NCI-H1436 (cell line): ENCODE measurements around the gene NT5DC2.

Experiments
- DNase-seq: peaks from one replicate; lab custom pipeline; 2025; lab: John Stamatoyannopoulos, UW

NT5DC2 gene

GRCh38 chr3:52509753-52510328 is 23.8 kb downstream of the NT5DC2 start:
- DNase-seq: no peak

GRCh38 chr3:52507359-52507758 is 26.3 kb downstream of the NT5DC2 start:
- DNase-seq: no peak

GRCh38 chr3:52506266-52506966 is 27.2 kb downstream of the NT5DC2 start:
- DNase-seq: no peak

GRCh38 chr3:52504977-52505376 is 28.7 kb downstream of the NT5DC2 start:
- DNase-seq: no peak

- DNase-seq: no peak
These were observed 29.8 kb downstream of the NT5DC2 start for GRCh38 chr3:52503788-52504424.

- no peak for DNase-seq
These were observed 30.8 kb downstream of the NT5DC2 start for GRCh38 chr3:52502808-52503350.

- no peak for DNase-seq
These were observed 31.7 kb downstream of the NT5DC2 start for GRCh38 chr3:52502001-52502400.

- DNase-seq: no peak
These were observed 32.6 kb downstream of the NT5DC2 start for GRCh38 chr3:52501046-52501445.

- DNase-seq: no peak
These were observed 35.3 kb downstream of the NT5DC2 start for GRCh38 chr3:52498137-52499054.

- no peak for DNase-seq
These were observed 37.7 kb downstream of the NT5DC2 start for GRCh38 chr3:52495777-52496602.

GRCh38 chr3:52494886-52495495 is 38.7 kb downstream of the NT5DC2 start, which contains the start of gene STAB1:
Gene STAB1, plus strand, starts transcription at chr3:52495338. Its CDS starts 76 bp downstream, at chr3:52495414.
- DNase-seq: no peak

- no peak for DNase-seq
These were observed 39.2 kb downstream of the NT5DC2 start for GRCh38 chr3:52494445-52494844.

- DNase-seq: no peak
These were observed 40.2 kb downstream of the NT5DC2 start for GRCh38 chr3:52493232-52494017.

GRCh38 chr3:52492059-52492458 is 41.6 kb downstream of the NT5DC2 start:
- DNase-seq: no peak

- no peak for DNase-seq
These were observed 42.6 kb downstream of the NT5DC2 start for GRCh38 chr3:52490939-52491526.

- DNase-seq: no peak
These were observed 43.4 kb downstream of the NT5DC2 start for GRCh38 chr3:52490035-52490938.

GRCh38 chr3:52489453-52489852 is 44.2 kb downstream of the NT5DC2 start:
- DNase-seq: no peak

GRCh38 chr3:52488746-52489145 is 44.9 kb downstream of the NT5DC2 start:
- DNase-seq: no peak
